GM19239 (cell line): ENCODE data around the gene C5orf15.
A peak's percentile ranks its signal among the peaks of the same experiment; 100 is the strongest.
"Not testable (repeated sequence)": the region's sequence is repeated elsewhere in the genome, so short reads cannot be mapped to it uniquely, and the experiment has no call there.

ENCODE experiments used
- DNase-seq: peaks from one replicate; pipeline ENCODE4 v3.0.0; 2011; ENCODE audit warnings: low spot score; ENCODE audit not compliant: insufficient read length
- FAIRE-seq: peaks from 2 replicates; lab custom pipeline; 2011; peaks lifted over from hg19 to GRCh38; lab: Jason Lieb, UNC

Gene C5orf15

GRCh38 chr5:133967124-133967523 is 1.3 kb downstream of the C5orf15 start:
- DNase-seq (no peak), FAIRE-seq (no peak)

DNA sequence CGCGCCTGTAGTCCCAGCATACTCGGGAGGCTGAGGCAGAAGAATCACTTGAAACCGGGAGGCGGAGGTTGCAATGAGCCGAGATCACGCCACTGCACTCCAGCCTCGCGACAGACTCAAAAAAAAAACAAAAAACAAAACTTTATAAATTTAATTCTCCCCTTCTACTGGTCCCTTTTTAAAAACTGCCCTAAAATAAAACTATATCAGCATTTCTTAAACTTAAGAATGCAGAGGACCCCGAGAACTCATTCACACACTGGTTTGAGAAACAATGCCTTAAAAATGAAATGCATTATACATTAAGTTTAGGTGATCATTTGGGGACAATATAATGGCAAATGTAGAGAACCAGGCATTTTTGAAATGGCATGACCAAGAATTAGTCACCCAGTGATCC is 2.3 kb downstream of the C5orf15 start:
- no peak for DNase-seq
- FAIRE-seq: no peak

- no peak for FAIRE-seq
Measured at GRCh38 chr5:133963493-133964128, 4.8 kb downstream of the C5orf15 start.

DNA sequence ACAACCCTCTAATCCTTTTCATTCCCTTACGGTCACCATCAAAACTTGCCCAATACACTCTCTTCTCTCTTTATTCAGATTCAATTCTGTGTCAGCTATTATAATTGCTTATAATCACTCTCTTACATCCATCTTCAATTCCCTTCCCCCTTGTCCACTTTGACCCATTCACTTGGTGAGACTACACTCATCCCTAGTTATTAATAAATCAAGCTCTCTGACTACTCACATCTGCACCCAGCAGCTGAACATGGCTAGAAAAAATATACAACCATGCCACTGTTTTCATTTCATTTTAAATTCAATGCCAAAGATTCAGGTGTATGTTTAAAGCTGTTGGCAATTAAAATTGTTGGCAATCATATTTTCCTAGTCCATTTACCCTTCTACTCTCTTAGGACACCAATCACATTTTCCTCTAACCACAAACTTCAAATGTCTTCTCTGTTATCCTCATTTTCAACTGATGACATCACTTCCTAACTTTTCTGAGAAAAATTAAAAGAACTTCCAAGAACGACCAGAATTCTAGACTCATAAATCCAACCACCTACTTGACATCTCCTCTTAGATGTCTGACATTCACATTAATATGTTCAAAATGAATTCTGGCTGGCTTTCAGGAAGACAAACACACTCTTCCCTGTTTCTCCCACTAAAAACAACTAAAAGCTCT is 5.5 kb downstream of the C5orf15 start:
- no peak for DNase-seq

More at GRCh38 chr5:133963493-133964128, 4.8 kb downstream of the C5orf15 start:
- no peak for DNase-seq

GRCh38 chr5:133962131-133962530 is 6.3 kb downstream of the C5orf15 start:
- FAIRE-seq (peak; percentile 61), DNase-seq (no peak)

More for the DNA sequence above, 5.5 kb downstream of the C5orf15 start:
- FAIRE-seq: no peak

GRCh38 chr5:133959643-133960042 is 8.8 kb downstream of the C5orf15 start:
- DNase-seq (no peak), FAIRE-seq (no peak)

DNA sequence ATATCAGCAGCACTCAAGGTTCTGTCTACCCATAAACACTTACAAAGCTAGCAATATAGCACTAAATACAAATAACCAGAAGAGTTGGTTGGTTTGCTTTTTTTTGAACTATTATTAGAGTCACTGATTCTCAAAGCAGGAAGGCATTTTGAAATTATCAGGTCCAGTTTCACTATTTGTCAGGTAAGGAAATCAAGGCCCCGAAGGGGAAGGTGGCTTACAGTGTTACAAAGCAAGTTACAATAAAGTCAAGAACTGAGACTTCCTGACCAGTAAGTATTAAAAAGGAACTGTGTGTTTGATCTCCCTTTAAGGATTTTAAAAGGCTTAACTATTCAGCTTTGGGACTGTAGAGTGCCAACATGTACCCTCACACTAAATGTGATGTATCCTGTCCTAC is 10.8 kb downstream of the C5orf15 start:
- DNase-seq (no peak), FAIRE-seq (peak; percentile 94)

GRCh38 chr5:133957080-133957479 is 11.3 kb downstream of the C5orf15 start:
- no peak for DNase-seq
- peak; percentile 57 for FAIRE-seq

GRCh38 chr5:133956196-133956595 is 12.2 kb downstream of the C5orf15 start:
- not testable (repeated sequence) for FAIRE-seq, DNase-seq

- DNase-seq: no peak
Measured at GRCh38 chr5:133953568-133954145, 14.8 kb downstream of the C5orf15 start.

GRCh38 chr5:133952729-133953567 is 15.5 kb downstream of the C5orf15 start:
- DNase-seq (no peak), FAIRE-seq (no peak)

More at GRCh38 chr5:133953568-133954145, 14.8 kb downstream of the C5orf15 start:
- no peak for FAIRE-seq

DNA sequence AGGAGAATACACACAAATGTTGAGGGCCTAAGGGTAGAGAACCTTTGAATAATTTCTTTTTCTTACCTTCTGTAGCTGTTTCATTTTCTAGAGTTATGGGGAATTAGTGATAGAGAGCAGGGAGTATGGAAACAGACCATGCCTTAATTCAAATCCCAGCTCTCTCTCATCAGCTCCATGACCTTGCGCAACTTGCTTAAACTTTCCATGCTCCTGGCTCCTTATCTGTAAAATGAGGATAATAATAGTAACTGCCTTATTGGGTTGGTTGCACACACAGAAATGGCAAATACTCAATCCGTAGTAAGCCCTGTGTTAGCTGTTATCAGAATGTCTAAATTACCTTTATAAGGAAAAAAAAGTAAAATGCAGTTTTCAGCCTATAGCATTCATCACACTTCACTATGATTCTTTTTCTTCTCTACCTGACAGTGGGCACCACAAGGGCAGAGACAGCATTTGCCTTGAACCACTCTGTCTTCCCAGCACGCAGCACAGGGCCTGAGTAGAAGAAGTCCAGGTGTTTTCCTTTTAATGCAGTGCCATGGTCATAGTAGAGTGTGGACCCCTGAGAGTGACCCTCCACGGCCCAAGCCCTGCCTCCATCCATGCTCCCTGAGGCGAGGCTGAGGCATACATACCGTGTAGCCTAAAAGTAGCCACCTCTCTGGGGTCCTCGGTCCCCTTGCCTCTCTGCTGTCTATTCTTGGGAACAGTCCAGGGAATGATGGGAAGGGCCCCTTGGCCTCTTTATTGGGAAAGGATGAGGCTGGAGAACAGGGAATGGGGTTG is 17.4 kb downstream of the C5orf15 start:
- no peak for DNase-seq
- FAIRE-seq: no peak

- DNase-seq: no peak
Measured at GRCh38 chr5:133948721-133949120, 19.7 kb downstream of the C5orf15 start.

DNA sequence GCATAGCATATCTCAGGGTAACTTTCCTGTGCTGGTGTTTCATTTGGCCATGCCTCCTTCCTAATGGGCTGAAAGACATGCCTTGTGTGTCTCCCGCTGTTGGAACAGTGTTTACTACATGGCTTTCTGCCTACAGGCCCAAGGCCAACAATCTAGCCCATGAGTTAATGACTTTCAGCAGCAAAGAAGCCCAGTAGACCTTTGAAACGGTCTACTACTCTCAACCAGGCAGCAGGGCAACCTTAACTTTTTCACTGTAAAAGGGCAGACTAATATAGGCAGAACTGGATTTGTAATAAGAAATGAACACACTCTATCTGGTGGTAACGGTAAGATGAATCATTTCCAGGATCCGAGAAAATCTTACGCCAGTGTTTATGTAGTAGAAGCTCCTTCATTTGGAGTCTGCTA is 21.0 kb downstream of the C5orf15 start:
- FAIRE-seq (no peak), DNase-seq (no peak)

More at GRCh38 chr5:133948721-133949120, 19.7 kb downstream of the C5orf15 start:
- FAIRE-seq: no peak

- DNase-seq (no peak), FAIRE-seq (no peak)
Measured at GRCh38 chr5:133945568-133945967, 22.9 kb downstream of the C5orf15 start.

DNA sequence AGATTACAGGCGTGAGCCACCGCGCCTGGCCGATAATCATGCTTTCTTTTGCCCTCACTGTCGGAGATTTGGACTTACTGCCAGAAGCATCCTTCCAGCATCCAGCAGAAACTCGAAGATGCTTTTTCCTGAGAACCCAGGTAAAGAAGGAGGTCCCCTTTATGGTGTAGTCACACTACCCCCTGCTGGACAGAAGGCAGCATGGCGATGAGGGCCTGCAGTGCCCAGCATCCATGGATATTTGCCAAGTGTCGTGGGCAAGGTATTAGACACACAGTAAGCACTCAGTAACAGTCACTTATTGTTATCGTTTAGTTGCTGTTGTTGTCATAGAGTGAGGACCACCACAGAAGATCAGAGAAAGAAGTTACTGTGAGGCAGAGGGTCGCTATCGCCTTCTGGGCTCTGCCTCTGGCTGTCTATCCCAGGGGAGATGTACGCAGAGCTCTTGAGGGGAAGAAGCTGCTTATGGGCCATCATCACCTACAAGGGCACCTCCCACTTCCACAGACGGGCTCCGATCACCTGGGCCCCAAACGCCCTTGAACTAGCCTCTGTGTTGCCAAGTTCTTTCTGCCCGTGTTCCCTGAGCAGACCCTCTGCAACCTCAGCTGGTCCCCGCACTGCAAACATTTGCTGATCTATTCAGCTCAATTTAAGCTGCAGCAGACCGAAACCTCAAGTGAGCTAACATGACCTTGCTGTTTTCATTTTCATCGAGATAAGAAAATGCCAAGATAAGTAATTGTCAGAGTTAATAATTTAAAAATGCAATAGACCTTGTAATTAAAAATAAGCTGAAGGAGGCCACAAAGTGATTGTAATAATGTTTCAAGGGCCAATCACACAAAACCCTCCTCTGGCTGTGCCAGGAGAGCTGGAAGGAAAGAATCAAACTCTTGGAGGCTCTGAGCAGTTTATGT is 23.9 kb downstream of the C5orf15 start:
- no peak for DNase-seq
- FAIRE-seq: no peak

GRCh38 chr5:133943475-133943817 is 25.0 kb downstream of the C5orf15 start:
- no peak for FAIRE-seq
- no peak for DNase-seq

- DNase-seq (no peak), FAIRE-seq (no peak)
Measured at GRCh38 chr5:133942614-133943474, 25.6 kb downstream of the C5orf15 start.
